OCI-LY1 (cell line): ENCODE data around the gene FOXA3.

Source experiments
- H2AFZ ChIP-seq: fragments of 200-600 bp; sonication (generic), shearing (Covaris generic); 2 replicates; pipeline ENCODE4 v1.6.0; 2014; ENCODE audit warnings: antibody characterized with exemption, mild to moderate bottlenecking, low read length
- H3F3A ChIP-seq: fragments of 200-600 bp; sonication (generic), shearing (Covaris generic); 2 replicates; pipeline ENCODE4 v1.6.0; 2014; ENCODE audit warnings: mild to moderate bottlenecking, antibody characterized with exemption, low read length, moderate library complexity; ENCODE audit not compliant: insufficient read depth
- H3K27ac ChIP-seq: fragments of 200-600 bp; sonication (generic); 2 replicates; pipeline ENCODE4 v1.5.1; 2014; ENCODE audit warnings: low read length, mixed run types, mild to moderate bottlenecking, low read depth; ENCODE audit not compliant: poor library complexity, severe bottlenecking
- H3K27me3 ChIP-seq: fragments of 200-600 bp; sonication (generic); 2 replicates; pipeline ENCODE4 v1.6.0; 2014; ENCODE audit warnings: antibody characterized with exemption, mild to moderate bottlenecking, low read length, moderate library complexity; ENCODE audit not compliant: insufficient read depth
- H3K36me3 ChIP-seq: fragments of 200-600 bp; sonication (generic); 2 replicates; pipeline ENCODE4 v1.6.1; 2014; ENCODE audit warnings: mild to moderate bottlenecking, antibody characterized with exemption, low read length, moderate library complexity, mixed read lengths; ENCODE audit not compliant: insufficient read depth
- H3K4me1 ChIP-seq: fragments of 200-600 bp; sonication (generic); 2 replicates; pipeline ENCODE4 v1.5.1; 2014; ENCODE audit warnings: mild to moderate bottlenecking, low read length, moderate library complexity; ENCODE audit not compliant: insufficient read depth, severe bottlenecking
- H3K4me2 ChIP-seq: fragments of 200-600 bp; sonication (generic), shearing (Covaris generic); 2 replicates; pipeline ENCODE4 v1.6.1; 2014; ENCODE audit warnings: low read length
- H3K4me3 ChIP-seq: fragments of 200-600 bp; sonication (generic); 2 replicates; pipeline ENCODE4 v1.5.1; 2014; ENCODE audit warnings: low read length, low read depth, mild to moderate bottlenecking, mixed read lengths; ENCODE audit not compliant: poor library complexity, severe bottlenecking
- H3K79me2 ChIP-seq: fragments of 200-600 bp; shearing (Covaris generic); 2 replicates; pipeline ENCODE4 v1.6.1; 2016; ENCODE audit warnings: mixed run types, low read length, mixed read lengths; ENCODE audit not compliant: insufficient read depth
- H3K9ac ChIP-seq: fragments of 200-600 bp; sonication (generic), shearing (Covaris generic); 2 replicates; pipeline ENCODE4 v1.6.1; 2014; ENCODE audit warnings: mild to moderate bottlenecking, low read length, mixed read lengths
- H3K9me2 ChIP-seq: fragments of 200-600 bp; sonication (generic), shearing (Covaris generic); 2 replicates; pipeline ENCODE4 v1.6.1; 2014; ENCODE audit warnings: low read depth, mild to moderate bottlenecking, low read length, mixed read lengths
- H3K9me3 ChIP-seq: fragments of 200-600 bp; shearing (Covaris generic); 2 replicates; pipeline ENCODE4 v1.6.1; 2014; ENCODE audit warnings: low read length, mixed read lengths
- H4K20me1 ChIP-seq: fragments of 200-600 bp; sonication (generic), shearing (Covaris generic); 2 replicates; pipeline ENCODE4 v1.6.0; 2016; ENCODE audit warnings: mild to moderate bottlenecking, low read length; ENCODE audit not compliant: insufficient read depth
- EZH2 ChIP-seq: fragments of 200-600 bp; sonication (generic), shearing (Covaris generic); IDR thresholded peaks from 2 replicates; pipeline ENCODE4 v1.8.0; 2017; ENCODE audit warnings: borderline replicate concordance, mixed run types, mild to moderate bottlenecking, antibody characterized with exemption, low read length, moderate library complexity, mixed read lengths
- TF ChIP-seq, protein P1 (sequence below): fragments of 200-600 bp; sonication (generic), shearing (Covaris generic); IDR thresholded peaks from 2 replicates; pipeline ENCODE4 v1.5.1; 2017; ENCODE audit warnings: mild to moderate bottlenecking, antibody characterized with exemption, low read length, moderate library complexity, mixed read lengths

FOXA3 gene

DNA sequence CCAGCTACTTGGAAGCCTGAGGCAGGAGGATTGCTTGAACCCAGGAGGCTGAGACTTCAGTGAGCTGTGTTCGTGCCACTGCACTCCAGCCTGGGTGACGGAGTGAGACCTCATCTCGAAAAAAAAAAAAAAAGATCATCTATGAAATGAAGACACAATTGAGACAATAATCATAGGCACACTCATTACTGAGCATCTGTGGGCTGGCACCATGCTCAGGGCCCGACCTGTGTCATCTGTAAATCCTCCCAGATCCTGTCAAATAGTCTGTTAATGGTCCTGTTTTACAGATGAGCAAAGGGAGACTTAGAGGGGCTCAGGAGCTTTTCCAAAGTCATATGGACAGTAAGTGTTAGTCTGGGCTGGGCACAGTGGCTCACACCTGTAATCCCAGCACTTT lies 54.6 kb downstream of the FOXA3 start:
- TF ChIP-seq EZH2 = no peak
- TF ChIP-seq, protein P1, sequence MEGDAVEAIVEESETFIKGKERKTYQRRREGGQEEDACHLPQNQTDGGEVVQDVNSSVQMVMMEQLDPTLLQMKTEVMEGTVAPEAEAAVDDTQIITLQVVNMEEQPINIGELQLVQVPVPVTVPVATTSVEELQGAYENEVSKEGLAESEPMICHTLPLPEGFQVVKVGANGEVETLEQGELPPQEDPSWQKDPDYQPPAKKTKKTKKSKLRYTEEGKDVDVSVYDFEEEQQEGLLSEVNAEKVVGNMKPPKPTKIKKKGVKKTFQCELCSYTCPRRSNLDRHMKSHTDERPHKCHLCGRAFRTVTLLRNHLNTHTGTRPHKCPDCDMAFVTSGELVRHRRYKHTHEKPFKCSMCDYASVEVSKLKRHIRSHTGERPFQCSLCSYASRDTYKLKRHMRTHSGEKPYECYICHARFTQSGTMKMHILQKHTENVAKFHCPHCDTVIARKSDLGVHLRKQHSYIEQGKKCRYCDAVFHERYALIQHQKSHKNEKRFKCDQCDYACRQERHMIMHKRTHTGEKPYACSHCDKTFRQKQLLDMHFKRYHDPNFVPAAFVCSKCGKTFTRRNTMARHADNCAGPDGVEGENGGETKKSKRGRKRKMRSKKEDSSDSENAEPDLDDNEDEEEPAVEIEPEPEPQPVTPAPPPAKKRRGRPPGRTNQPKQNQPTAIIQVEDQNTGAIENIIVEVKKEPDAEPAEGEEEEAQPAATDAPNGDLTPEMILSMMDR = no peak
- no peak overlapping the region for H3K27ac ChIP-seq
- H3K9ac ChIP-seq = no peak overlapping the region
- H4K20me1 ChIP-seq = no peaks in the 10 kb centered on the region
- H3K4me3 ChIP-seq = no peak overlapping the region
- H3F3A ChIP-seq = no peaks in the 10 kb centered on the region
- no peaks in the 10 kb centered on the region for H3K9me2 ChIP-seq
- no peaks in the 10 kb centered on the region for H3K9me3 ChIP-seq
- H3K36me3 ChIP-seq = no peaks in the 10 kb centered on the region
- H3K4me1 ChIP-seq = no peaks in the 10 kb centered on the region
- no peak overlapping the region for H2AFZ ChIP-seq
- H3K79me2 ChIP-seq = no peaks in the 10 kb centered on the region
- H3K4me2 ChIP-seq = no peak overlapping the region
- H3K27me3 ChIP-seq = peaks cover 4% of the 10 kb centered on the region; the same call in 1 of the 2 replicates

DNA sequence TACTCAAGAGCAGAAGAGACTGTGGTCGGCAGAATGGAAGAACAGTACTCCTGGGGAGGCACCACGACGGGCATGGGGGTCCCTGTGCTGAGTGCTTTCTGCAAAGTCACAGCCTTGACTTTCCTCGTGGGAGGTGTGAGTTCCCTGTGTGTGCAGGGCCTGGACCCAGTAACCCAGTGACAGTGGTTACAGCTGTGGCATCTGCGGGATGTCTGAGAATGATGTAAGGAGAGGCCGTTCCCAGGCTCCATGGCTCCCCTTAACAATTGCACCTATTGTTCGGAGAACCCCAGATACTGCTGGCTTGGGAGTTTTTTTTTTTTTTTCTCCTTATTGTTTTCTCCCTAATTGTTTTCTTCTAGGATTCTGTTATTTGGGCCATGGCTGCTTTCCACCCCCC lies 55.6 kb downstream of the FOXA3 start:
- Histone ChIP-seq H3K36me3 (no peaks in the 10 kb centered on the region), H3K9ac (no peak overlapping the region), H3K9me2 (no peaks in the 10 kb centered on the region), H2AFZ (no peak overlapping the region), H3K4me3 (no peak overlapping the region), H3F3A (no peaks in the 10 kb centered on the region), H3K79me2 (no peaks in the 10 kb centered on the region), H3K9me3 (no peaks in the 10 kb centered on the region), H4K20me1 (no peaks in the 10 kb centered on the region), H3K4me1 (no peaks in the 10 kb centered on the region), H3K4me2 (no peak overlapping the region), H3K27ac (no peak overlapping the region), H3K27me3 (0 out of 2 replicates have a peak, but pooled peaks cover 4% of the 10 kb centered on the region)
- TF ChIP-seq, protein P1 = no peak

DNA sequence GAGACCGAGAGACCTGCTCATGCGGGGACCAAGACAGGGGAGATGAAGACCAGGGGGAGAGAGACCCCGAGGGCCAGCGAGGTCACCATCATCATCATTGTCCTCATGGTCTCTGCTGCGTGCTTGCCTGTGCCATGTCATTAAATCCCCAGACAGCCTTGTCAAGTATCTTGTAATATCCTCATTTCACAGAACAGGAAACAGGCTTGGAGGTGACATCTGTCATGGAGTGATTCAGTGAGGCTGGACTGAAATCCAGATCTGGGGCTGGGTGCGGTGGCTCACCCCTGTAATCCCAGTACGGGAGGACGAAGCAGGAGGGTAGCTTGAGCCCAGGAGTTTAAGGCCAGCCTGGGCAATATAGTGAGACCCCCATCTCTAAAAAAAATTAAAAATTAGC lies 56.3 kb downstream of the FOXA3 start:
- no peaks in the 10 kb centered on the region for H3K36me3 ChIP-seq
- no peak for TF ChIP-seq EZH2
- TF ChIP-seq, protein P1 = no peak
- H3K27me3 ChIP-seq = 0 out of 2 replicates have a peak, but pooled peaks cover 4% of the 10 kb centered on the region
- H2AFZ ChIP-seq = no peak overlapping the region
- H3K4me1 ChIP-seq = no peaks in the 10 kb centered on the region
- H3F3A ChIP-seq = no peaks in the 10 kb centered on the region
- H3K4me2 ChIP-seq = no peak overlapping the region
- no peak overlapping the region for H3K27ac ChIP-seq
- H3K9me3 ChIP-seq = no peaks in the 10 kb centered on the region
- H3K79me2 ChIP-seq = no peaks in the 10 kb centered on the region
- no peaks in the 10 kb centered on the region for H4K20me1 ChIP-seq
- no peak overlapping the region for H3K9ac ChIP-seq
- no peaks in the 10 kb centered on the region for H3K9me2 ChIP-seq
- no peak overlapping the region for H3K4me3 ChIP-seq
